DMS79 (cell line): ENCODE results near the gene WNT9A.
"Not testable (repeated sequence)": the region's sequence is repeated elsewhere in the genome, so short reads cannot be mapped to it uniquely, and the experiment has no call there.

Source experiments
- DNase-seq: peaks from one replicate; lab custom pipeline; 2025; lab: John Stamatoyannopoulos, UW

WNT9A gene, protein sequence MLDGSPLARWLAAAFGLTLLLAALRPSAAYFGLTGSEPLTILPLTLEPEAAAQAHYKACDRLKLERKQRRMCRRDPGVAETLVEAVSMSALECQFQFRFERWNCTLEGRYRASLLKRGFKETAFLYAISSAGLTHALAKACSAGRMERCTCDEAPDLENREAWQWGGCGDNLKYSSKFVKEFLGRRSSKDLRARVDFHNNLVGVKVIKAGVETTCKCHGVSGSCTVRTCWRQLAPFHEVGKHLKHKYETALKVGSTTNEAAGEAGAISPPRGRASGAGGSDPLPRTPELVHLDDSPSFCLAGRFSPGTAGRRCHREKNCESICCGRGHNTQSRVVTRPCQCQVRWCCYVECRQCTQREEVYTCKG

DNA sequence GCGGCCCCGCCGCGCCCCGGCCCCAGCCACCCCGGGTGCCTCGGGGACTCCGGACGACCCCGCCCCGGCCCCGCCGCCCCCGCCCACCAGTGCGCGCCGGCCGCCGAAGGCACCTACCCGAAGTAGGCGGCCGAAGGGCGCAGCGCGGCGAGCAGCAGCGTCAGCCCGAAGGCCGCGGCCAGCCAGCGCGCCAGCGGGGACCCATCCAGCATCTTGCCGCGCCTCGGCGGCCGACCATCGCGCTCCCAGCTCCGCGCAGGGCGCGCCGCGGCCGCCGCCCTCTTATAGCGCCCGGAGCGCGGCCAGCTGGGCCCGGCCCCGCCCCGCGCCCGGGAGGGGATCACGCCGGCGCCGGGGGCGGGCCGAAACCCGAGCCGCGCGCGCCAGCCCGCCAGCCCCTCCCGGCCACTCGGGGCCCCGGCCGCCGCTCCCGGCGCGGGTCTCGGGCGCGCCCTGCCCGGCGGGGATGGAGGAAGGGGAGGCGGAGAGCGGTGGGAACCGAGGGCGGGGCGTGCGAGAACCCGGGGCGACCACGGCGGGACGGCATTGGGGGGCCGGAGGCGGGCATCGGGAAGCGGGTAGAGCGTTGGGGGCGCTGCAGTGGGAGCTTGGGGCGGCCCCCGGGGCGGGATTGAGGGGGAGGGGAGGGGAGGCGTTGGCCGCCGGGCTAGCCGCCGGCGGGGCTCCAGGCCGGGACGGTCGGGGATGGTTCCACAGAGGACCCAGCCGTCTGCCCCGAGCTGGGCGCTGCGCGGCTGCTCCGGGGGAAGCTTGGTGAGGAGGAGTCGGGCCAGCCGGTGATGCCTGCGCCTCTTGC lies at the start of gene WNT9A:
Gene WNT9A, minus strand, starts transcription at position 257 of the 817 bp plus-strand sequence. Its CDS starts 45 bp downstream, at position 212.
- DNase-seq = peak; percentile 34

DNA sequence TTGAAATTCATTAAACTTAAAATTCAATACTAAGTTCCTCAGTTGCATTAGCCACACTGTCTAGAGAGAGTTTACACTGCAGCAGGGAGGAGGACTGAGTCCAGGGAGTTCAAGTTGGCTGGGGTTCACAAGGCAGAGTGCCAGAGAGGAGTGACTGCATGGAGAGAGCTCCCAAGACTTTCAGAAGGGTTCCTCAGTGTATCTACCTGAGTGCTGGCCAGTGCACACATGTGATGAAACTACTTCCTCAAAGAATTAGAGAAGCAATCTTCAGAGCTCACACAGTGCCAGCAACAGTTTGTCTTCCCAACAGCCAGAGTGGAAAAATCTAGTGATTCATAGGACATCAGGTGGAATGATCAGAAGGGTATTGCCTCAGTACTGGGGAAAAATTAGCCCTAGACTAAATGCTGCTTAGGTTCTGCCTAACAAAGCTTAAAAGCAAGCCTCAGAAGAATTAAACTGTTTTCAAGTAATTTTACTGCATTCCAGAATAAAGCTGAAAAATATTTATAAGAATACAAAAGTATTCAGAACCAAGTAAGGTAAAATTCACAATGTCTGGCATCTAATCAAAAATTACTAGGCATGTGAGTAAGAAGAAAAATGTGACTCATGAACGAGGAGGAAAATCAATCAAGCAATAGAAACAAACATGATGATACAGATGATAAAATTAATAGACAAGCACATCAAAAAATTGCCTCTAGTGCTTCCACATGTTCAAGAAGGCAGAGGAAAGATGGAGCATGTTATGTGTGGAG lies 48.6 kb upstream of the WNT9A start:
- no peak for DNase-seq

DNA sequence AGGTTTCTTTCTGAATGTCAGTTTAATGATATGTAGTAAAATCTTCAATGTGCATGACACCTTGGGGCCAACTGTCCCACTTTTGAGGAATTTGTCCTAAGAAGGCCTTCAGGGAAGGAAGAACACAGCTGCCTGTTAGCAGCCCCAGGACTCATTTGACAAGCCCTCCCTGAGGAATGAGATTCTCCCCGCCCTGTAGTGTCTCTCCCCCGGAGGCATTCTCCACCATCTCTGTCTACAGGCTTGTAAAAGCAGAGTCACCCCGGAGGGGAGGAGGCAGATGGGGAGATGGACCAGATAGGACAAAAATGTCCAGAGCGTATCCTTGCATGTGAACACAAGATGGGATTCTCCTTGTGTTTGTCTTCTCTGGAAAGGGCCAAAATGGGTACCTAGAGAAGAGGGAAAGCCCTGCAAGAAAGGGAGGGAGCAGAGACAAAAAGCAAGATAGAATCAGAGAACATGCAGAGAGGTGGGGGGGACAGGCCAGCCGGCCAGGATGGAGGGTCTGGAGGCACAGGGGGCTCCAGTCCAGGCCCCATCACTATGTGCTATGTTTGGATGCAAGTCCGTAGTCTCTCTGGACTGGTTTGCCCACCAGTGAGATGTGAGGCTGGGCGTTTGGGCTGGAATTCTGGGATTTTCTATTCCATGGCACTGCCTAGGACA lies 47.0 kb upstream of the WNT9A start:
- DNase-seq = no peak

DNA sequence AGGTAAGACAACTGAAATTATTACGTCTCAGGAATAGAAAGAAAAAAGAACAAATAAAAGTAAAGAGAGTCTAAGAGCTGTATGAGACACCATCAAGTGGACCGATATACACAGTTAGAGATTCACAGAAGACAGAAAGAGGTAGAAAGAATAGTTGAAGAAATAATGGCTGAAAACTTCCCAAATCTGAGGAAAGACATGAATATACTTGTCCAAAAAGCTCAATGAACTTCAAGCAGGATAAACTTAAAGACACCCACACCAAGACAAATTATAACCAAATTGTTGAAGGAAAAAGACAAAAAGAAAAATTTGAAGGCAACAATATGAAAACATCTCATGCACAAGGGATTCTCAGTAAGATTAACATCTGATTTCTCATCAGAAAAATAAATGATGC lies 39.4 kb upstream of the WNT9A start:
- no peak for DNase-seq

DNA sequence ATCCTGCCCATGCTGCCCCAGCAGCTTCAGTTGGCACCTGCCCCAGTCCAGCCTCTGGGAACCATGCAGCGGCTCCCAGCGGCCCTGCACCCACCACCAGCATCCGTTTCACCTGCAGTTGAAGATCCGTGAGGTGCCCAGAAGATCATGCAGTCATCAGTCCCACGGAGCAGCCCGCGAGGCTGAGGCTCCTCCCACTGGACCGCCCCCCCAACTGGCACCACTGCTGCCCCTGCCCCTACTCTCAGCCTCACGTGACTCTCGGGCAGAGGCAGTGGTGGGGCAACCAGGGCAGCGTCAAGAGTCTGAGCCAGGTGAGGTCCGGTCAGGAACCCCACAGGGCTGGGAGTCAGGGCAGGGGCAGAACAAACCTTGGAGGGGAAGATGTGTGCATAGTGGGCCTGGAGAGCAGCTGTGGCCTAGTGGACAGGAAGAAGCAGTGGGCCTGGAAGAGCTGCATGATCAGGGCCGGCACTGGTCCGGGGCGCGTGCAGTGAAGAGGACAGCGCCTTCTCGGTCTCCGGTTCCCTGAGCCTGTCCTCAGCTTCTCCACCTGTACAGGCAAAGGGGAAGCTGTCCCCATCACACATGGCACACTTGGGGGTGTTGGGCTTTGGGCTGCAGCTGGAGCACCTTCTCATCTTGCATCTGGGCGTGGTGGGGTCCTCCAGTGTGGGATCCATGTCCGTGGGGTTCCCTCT lies 28.0 kb upstream of the WNT9A start:
- not testable (repeated sequence) for DNase-seq

DNA sequence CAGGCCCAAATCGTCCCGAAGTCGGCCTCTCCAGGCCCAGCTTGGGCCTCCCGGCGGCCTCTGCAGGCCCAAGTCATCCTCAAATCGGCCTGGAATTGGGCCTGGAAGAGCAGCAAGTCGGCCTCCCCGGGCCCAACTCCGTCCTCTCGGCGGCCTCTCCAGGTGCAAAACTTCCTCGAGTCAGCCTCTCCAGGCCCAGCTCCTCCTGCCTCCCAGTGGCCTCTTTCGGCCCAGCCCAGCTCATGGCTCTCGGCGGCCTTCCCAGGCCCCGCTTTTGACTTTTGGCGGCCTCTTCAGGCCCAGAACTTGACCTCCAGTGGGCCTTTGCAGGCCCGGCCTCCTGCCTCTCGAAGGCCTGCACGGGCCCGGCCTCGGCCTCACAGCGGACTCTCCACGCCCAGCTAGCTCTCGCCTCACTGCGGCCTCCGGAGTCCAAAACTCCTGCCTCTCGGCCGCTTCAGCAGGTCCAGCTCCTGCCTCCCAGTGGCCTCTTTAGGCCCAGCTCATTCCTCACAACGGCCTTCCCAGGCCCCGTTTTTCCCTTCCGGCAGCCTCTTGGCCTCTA lies 26.1 kb upstream of the WNT9A start:
- not testable (repeated sequence) for DNase-seq

DNA sequence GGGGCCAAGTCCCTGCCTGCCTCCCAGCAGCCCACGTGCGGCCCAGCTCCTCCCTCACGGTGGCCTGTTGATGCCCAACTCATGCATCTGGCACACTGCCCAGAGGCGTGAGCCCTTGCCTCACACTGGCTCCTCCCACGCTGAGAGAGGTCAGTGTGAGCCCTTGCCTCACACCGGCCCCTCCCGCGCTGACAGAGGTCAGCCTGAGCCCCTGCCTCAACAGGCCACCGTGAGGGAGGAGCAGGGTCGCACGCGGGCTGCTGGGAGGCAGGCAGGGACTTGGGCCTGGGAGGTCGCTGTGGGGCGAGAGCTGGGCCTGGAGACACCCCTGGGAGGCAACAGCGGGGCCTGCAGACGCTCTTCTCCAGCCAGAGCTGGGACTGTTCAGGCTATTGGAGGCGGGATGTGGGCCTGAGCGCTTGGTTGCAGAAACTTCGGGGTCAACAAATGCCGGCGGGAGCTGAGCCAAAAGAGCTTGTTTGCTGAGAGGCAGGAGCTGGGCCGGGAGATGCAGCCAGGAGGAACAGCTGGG lies 25.2 kb upstream of the WNT9A start:
- DNase-seq = not testable (repeated sequence)

DNA sequence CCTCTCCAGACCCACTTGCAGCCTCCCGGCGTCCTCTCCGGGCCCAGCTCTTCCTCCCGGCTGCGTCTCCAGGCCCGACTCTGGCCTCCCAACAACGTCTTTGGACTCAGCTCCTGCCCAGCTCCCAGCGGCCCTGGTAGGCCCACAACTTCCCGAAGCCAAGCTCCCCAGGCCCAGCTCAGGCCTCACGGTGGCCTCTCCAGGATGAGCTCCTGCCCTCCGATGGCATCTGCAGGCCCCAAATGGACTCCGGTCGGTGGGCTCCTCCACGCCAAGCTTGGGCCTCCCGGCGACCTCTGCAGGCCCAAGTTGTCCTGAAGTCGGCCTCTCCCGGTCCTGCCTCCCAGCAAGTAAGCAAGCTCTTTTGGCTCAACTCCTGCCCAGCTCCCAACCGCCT lies 24.5 kb upstream of the WNT9A start:
- not testable (repeated sequence) for DNase-seq

DNA sequence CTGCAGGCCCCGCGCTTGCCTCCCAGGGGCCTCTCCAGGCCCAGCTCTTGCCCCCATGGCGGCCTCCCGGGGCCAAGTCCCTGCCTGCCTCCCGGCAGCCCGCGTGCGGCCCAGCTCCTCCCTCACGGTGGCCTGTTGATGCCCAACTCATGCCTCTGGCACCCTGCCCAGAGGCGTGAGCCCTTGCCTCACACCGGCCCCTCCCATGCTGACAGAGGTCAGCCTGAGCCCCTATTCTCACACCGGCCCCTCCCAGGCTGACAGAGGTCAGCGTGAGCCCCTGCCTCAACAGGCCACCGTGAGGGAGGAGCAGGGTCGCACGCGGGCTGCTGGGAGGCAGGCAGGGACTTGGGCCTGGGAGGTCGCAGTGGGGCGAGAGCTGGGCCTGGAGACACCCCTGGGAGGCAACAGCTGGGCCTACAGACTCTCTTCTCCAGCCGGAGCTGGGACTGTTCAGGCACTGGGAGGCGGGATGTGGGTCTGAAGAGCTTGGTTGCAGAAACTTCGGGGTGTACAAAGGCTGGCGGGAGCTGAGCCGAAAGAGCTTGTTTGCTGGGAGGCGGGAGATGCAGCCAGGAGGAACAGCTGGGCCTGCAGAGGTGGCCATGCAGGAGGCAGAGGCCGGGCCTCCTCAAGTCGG lies 24.0 kb upstream of the WNT9A start:
- DNase-seq = not testable (repeated sequence)

DNA sequence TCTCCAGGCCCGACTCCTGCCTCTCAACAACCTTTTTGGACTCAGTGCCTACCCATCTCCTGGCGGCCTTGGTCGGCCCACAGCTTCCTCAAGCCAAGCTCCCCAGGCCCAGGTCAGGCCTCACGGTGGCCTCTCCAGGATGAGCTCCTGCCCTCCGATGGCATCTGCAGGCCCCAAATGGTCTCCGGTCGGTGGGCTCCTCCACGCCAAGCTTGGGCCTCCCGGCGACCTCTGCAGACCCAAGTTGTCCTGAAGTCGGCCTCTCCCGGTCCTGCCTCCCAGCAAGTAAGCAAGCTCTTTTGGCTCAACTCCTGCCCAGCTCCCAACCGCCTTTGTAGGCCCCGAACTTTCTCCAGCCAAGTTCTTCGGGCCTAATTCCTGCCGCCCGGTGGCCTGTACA lies 23.5 kb upstream of the WNT9A start:
- not testable (repeated sequence) for DNase-seq

DNA sequence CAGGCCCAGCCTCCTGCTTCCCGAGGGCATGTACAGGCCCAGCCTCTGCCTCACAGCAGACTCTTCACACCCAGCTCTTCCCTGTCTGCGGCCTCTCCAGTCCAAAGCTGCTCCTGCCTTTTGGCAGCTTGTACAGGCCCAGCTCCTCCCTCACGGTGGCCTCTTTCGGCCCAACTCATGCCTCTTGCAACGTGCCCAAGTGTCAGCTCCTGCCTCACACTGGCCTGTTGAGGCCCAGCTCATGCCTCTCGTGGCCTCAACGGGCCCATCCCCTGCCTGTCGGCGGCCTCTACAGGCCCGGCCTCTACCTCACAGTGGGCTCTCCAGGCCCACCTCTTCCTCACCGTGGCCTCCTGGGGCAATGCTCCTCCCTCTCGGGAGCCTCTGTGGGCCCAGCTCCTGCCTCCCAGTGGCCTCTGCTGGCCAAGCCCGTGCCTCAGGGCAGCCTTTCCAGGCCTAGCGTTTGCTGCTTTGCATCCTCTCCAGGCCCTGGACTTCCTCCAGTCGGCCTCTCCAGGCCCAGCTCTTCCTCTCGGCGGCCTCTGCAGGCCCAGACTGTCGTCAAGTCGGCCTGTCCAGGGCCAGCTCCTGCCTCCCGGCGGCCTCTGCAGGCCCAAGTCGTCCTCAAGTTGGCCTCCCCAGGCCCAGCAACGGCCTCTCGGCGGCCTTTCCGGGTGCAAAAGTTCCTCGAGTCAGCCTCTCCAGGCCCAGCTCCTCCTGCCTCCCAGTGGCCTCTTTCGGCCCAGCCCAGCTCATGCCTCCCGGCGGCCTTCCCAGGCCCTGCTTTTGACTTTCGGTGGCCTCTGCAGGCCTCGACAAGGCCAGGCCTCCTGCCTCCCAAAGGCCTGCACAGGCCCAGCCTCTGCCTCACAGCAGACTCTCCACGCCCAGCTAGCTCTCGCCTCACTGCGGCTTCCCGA lies 22.6 kb upstream of the WNT9A start:
- not testable (repeated sequence) for DNase-seq

DNA sequence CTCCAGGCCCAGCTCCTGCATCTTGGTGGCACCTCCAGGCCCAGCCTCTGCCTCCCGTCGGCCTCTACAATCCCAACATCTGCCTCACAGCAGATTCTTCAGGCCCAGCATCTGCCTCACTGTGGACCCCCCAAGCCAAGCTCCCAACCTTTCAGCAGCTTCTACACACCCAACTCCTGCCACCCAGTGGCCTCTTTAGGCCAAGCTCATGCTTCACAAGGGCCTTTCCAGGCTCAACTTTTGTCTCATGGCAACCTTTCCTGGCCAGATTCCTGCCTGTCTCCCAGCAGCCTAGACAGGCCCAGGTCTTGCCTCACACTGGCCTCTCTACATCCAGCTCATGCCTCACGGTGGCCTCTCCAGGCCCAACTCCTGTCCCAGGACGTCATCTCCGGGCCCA lies 20.1 kb upstream of the WNT9A start:
- not testable (repeated sequence) for DNase-seq

DNA sequence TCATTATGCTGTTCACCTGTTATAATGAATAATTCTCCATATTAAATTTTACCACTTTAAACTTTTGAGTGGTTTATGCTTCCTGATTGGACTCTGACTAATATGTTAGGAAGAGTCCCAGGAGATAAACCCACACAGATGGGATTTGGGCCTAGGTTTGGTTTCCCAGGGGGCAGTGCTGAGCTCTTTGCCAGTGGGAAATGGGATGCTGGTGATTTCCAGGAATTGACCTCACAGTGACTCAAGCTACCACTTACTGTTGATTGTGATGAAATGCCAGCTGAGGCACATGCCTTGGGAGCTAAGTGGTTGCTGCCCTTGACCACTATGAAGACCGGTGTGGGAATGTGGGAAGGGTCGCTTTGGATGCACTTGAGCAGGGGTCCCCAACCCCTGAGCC lies 19.0 kb upstream of the WNT9A start:
- DNase-seq = not testable (repeated sequence)

DNA sequence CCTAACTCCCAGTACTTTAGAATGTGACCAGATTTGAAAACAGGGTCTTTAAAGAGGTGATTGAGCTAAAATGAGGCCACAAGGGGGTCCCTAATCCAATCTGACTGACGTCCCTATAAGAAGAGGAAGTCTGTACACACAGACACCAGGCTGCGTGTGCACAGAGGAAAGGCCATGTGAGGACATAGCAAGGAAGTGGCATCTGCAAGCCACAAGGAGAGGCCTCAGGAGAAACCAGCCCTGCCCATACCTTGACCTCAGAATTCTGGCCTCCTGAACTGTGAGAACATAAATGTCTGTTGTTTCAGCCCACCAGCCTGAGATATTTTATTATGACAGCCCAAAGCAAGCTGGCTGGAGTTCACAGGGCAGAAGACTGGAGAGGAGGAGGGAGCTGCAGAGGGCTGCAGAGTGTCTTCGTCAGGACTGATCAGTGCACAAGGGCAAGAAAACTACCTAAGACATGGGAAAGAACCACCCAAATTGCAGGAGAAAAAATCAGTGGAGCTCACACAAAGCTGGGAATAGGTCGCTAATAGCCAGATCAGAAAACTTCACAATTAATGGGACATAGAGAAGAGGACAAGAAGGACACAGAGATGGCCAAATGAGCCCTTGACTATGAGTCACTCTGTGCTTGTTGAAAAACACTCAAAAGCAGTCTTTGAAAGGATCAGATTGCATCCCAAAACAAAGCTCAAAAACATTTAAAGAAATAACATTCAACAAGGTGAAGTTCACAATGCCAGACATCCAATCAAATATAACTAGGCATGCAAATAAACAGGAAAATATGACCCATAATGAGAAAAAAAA lies 14.1 kb upstream of the WNT9A start:
- DNase-seq = peak; percentile 46

DNA sequence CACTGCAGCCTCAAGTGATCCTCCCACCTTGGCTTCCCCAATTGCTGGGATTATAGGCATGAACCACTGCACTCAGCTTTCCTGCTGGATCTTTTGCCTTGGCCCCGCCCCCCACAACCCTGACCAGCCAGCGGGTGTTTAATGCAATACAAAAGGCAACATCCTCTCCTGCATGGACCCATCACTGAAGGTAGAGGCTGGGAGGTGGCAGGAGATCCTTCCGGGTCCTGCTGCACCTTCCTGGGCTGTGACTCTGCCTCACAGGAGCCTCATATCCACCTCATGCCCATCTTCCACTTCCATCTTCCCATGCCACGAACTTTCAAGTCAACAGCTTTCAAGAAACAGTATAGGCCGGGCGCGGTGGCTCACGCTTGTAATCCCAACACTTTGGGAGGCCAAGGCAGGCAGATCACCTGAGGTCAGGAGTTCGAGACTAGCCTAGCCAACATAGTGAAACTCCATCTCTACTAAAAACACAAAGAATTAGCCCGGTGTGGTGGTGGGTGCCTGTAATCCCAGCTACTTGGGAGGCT lies 11.7 kb upstream of the WNT9A start:
- DNase-seq = no peak

DNA sequence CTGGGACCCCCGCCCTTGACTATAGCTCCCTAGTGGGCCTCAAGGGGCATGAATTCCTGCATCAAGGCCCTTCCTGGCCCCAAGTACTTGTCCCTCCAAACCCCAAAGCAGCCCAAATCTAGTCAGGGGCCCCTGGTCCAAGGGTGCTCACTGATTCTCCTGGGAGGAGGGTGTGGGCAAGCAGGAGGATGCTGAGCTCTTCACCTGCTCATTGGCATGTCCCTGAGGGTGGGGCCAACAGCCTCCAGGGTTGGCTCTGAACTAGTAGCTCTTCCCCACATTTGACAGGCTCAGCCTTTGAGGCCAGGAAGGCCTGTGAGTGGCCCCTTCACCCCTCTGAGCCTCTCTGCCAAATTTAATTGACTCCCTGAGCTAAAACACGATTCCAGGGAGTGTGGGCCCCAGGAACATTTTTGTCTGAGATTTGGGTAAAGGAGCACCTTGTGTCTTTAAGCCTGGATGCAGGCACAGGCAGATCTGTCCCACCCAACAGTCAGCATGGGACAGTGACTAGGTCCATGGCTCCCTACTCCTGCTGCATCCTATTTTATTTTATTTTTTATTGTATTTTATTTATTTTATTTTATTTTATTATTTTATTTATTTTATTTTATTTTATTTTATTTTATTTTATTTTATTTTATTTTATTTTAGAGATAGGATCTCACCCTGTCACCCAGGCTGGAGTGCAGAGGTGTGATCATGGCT lies 11.0 kb upstream of the WNT9A start:
- no peak for DNase-seq

DNA sequence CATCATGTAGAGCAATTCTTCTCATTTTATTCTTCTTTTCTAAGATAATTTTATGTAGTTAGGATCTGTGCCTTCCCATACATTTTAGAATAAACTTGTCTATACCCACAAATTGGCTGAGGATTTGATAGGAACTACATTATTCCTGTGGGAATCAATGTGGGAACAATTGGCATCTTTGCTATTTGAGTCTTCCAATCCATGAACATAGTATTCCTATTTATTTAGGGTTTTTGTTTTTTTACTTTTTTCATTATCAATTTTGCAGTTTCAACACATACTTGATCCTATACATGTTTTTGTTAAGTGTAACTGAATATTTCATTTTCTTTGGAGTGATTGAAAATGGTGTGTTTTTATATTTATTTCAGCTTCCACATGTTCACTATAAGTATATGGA lies 8.1 kb upstream of the WNT9A start:
- DNase-seq = no peak
